ENCODE measurements around the gene MARVELD1.

GRCh38 chr10:97724341-97724941 is 10.9 kb downstream of the MARVELD1 start:
- no peak for TF ChIP-seq CTCF (IDR thresholded peaks at IDR 0.05; ENCODE audit: low read depth, low read length)
- TF ChIP-seq MYC (IDR thresholded peaks at IDR 0.05; ENCODE audit: low read depth, low read length): no peak
- no peak for TF ChIP-seq POLR2A (IDR thresholded peaks at IDR 0.05; ENCODE audit: extremely low read depth, insufficient read length)

Data from NB4 (cell line).